A204.1 (cell line): ENCODE data around the gene CRYBA4.

Experiments used
- FAIRE-seq: peaks from 2 replicates; lab custom pipeline; 2012; peaks lifted over from hg19 to GRCh38; lab: Jason Lieb, UNC

The CRYBA4 gene

DNA sequence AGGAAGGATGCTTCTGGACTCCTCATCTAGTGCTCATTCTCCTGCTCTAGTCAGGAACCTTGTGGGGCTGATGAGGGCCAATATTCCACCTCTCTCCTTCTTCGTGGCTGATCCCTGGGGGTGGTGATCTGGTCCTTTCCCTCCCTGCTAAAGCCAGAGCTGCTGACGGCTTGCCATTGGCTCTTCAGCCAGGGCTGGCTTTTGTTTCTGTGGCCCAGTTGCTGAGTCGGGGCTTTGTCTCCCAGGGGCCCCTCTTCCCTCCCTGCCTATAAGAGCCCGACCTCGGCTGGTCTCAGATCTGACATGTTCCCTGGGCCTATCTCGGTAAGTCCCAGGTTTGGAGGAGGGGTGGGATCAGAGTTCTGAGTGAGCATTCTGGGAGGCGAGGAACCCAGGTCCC lies at the start of gene CRYBA4:
TSS of gene CRYBA4 (plus strand) at position 301 of the 400 bp plus-strand sequence. CDS start 634 bp downstream, outside the sequence.
- FAIRE-seq, result no peak

GRCh38 chr22:26573026-26573662 lies 48.6 kb upstream of the CRYBA4 start:
- FAIRE-seq, result no peak

- no peak for FAIRE-seq
Measured at GRCh38 chr22:26574001-26574723, 47.6 kb upstream of the CRYBA4 start.

- no peak for FAIRE-seq
Measured at GRCh38 chr22:26576026-26576680, 45.6 kb upstream of the CRYBA4 start.

DNA sequence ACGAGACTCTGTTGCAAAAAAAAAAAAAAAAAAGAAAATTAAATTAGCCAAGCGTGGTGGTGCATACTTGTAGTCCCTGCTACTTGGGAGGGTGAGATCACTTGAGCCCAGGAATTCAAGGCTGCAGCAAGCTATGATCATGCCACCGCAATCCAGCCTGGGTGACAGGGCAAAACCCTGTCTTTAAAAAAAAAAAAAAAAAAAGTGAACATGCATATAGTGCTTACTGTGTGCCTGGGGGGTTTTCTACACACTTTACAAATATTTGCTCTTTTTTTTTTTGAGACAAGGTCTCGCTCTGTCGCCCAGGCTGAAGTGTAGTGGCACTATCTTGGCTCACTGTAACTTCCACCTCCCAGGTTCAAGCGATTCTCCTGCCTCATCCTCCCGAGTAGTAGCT lies 44.7 kb upstream of the CRYBA4 start:
- no peak for FAIRE-seq

GRCh38 chr22:26579331-26579886 lies 42.4 kb upstream of the CRYBA4 start:
- FAIRE-seq, result no peak

GRCh38 chr22:26580240-26580962 lies 41.4 kb upstream of the CRYBA4 start:
- FAIRE-seq, result no peak

DNA sequence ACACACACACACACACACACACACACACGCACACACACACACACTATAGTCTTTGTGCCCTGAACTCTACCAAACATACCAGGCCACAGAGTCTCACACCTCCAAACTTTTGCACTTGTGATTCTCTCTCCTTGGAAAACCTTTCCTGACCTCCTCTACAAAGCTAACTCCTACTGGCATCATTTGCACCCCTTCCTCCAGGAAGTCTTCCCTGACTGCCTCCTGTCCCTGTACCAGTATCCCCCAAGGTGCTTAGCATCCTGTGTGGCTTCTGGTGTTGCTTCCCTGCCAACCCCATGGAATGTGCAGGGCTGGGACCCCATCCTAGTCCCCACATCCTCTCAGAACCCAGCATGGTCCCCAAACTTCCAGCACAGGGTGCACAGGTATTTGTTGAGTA lies 40.7 kb upstream of the CRYBA4 start:
- no peak for FAIRE-seq

DNA sequence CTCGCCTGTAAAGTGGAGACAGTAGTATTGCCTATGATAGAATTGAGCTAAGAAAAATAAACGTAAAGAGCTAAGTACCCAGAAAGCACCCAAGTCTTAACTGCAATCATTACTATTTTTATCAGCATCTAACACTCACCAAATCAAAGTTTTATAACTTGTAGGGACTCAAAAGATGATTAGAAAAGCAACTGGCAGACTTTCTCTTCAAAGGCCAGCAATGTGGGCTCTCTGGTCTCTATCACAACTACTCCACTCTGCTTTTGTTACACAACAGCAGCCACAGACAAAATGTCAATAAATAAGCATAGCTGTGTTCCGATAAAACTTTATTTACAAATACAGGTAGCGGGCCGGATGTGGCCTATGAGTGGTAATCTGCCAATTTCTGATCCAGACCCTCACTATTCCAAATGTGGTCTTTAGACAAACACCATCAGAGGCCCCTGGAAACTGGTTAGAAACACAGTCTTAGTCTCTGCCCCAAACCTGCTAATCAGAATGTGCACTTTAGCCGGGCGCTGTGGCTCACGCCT lies 40.1 kb upstream of the CRYBA4 start:
- FAIRE-seq, result no peak

- FAIRE-seq, result no peak
Measured at GRCh38 chr22:26584010-26584409, 37.8 kb upstream of the CRYBA4 start.

GRCh38 chr22:26585104-26585790 lies 36.5 kb upstream of the CRYBA4 start:
- FAIRE-seq, result no peak

- FAIRE-seq, result no peak
Measured at GRCh38 chr22:26586556-26587325, 35.0 kb upstream of the CRYBA4 start.

DNA sequence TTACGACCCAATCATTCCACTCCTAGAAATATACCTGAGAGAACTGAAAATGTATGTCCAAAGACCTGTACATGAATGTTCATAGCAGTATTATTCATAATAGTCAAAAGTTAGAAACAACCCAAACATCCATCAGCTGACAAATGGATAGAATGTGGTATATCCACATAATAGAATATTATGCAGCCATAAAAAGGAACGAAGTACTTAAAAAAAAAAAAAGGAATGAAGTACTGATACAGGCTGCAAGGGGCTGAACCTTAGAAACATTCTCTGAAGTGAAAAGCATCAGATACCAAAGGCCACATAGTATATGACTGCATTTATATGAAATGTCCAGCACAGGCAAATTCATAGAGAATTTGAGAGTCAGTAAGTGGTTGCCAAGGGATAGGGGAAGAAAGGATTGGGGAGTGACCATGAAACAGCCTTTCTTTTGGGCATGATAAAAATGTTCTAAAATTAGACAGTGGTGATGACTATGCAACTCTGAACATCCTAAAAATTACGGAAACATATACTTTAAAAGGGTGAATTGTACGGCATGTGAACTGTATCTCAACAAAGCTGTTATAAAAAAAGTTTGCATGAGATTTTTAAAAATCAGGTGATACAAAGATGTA lies 33.7 kb upstream of the CRYBA4 start:
- FAIRE-seq, result no peak

DNA sequence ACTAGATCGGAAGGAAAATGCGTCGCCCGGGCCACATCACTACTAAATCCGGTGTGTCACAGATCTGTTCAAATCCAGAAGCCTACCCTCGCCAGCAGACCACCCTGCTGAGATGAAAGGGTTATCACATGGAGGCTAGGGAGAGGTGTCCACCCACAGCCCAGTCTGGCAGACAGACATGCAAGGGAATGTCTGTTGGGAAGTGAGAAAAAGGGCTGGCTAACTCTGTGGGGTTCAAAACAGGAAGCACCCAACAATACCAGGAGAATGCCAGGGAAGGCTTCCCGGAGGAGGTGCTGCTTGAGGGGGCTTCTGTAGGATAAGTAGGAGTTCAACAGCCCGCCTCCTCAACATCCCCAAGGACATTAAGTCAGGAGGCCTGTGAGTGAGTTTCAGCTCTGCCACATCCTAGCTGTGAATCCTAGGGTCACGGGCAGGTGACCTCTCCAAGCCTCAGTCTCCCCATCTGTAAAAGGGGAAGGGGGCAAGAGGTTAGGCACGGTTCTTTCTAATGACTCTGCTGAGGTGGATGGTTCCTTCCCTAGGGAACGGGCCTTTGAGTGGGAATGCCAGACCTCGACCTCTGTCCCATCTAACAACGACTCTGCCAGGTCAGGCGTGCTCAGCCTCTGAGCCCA lies 32.9 kb upstream of the CRYBA4 start:
- FAIRE-seq, result no peak

DNA sequence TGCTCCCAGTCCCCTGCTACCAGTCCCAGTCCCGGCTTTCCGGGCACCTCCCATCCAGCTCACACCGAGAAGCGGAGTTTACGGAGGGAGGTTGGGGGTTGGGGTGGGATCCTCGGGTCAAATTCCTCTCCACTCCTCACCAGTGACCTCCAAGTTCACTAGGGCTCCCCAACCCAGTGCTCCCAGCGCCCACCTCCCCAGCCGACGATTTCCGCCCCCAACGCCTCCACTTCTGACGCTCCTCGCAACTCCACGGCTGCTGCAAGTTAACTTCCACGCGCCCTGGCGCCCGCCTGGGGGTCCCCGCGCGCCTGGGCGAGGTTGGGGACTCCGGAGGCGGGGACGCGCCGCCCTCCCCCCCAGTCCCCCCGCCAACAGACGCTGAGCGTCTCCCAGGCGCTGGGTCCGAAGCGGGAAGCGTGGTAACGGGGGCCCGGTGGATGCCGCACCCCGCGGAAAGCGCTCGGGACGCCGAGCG lies 32.4 kb upstream of the CRYBA4 start:
- FAIRE-seq, result no peak

- FAIRE-seq, result no peak
Measured at GRCh38 chr22:26589845-26590736, 31.7 kb upstream of the CRYBA4 start, which contains the start of gene TPST2. Gene TPST2 (minus strand): TSS chr22:26590132. CDS start chr22:26541630, 48,502 bp downstream.

DNA sequence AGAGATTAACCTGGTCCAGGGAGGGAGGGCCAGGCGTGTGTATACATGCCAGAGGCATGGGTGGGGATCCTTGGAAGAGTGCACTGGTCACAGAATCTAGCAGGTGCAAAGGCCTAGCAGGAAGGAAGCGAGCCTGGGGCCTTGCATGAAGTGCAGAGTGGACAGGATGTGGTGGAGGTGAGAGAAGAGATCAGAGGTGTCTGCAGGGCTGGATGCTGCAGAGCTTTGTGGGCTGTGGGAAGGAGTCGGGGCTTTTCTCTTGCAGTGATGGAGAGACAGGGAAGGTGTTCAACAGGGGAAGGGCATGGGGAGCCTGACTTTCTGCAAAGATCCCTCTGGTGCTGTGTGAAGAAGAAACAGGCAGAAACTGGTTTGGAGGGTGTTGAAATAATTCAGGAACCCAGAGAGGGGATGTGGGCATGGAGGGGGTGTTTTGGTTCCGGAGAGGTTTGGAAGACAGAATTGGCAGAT lies 29.3 kb upstream of the CRYBA4 start:
- FAIRE-seq, result no peak

GRCh38 chr22:26593763-26594162 lies 28.0 kb upstream of the CRYBA4 start:
- no peak for FAIRE-seq
